CD4-positive, alpha-beta T cell treated with Interleukin-15 for 4 hours (primary cell): ENCODE data around the gene RRAGC.
"Not testable (repeated sequence)": the region's sequence is repeated elsewhere in the genome, so short reads cannot be mapped to it uniquely, and the experiment has no call there.

Source experiments
- DNase-seq: peaks from one replicate; pipeline ENCODE4 v3.0.0-alpha.2; 2020; ENCODE audit warnings: low spot score

The RRAGC gene

DNA sequence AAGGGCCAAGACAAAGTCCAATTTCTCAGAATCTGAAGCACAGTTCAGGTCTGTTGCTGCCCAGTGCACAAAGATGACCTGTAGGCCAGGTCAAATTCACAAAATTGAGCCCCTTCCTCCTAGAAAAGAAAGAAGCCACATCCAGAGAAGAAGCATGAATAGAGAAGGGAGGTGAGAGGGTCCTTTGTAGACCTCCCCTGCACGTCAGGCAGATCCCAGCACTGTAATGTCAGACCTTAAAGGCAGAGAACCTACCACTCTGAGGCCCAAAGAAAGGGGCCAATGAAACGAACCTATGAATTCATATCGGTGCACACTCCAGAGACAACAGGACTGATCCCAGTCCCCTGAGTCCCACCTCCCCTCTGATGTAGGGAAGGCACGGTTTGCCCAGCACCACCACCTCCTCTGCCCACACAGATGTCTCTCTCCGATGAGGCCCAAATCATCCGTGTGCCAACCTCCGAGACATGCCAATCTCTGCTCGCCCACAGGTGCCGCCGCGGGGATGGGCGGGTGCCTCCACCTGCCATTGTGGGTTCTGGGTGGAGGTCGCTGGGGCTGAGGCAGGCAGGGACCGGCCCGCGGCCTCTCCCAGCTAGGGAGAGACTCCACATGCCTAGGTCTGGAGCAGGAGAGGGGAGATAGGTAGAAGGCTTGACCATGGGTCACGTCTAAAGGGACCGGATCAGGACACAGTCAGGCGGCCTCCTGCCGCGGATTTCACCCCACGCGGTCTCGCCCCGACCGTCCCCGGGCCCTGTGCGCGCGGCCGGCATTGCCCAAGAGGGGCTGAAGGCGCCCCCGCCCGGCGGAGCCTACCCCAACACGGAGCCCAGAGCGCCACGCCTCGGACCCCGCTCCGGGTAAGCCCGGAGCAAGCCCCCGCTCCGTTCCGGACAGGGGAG is 42.1 kb downstream of the RRAGC start:
- DNase-seq, result no peak

DNA sequence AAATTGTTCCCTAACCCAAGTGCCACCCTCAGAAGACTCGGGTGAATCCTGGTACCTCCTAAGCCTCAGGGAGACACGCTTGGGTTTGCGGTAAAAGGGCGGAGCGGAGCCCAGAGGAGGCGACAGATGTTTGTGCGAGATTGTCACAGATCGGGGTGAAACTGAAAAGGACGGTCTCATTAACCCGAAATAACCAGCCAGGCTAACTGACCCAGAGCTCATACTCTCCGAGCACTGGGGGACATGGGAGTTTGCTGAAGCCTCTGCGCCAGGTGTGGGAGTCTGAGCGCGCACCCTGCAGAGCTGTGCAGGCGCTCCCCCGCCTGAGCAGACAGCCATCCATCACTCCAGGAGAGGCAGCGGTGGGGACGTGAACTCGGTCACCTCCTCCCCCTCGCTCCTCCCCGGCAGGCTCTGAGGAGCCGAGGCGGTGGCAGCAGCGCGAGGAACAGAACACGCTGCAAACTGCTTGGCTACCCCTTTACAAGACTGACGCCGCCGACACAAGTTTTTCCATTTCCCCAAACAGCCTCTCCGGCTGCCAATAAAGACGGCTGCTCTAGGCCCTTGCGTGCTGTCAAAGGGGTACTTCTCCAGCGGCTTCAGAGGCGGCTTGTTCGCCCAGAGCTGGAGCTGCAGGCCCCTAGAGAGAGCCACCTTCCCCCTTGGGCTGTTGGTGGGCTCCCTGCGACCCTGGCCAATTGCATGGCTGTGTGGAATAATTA is 43.5 kb downstream of the RRAGC start:
- DNase-seq, result no peak

DNA sequence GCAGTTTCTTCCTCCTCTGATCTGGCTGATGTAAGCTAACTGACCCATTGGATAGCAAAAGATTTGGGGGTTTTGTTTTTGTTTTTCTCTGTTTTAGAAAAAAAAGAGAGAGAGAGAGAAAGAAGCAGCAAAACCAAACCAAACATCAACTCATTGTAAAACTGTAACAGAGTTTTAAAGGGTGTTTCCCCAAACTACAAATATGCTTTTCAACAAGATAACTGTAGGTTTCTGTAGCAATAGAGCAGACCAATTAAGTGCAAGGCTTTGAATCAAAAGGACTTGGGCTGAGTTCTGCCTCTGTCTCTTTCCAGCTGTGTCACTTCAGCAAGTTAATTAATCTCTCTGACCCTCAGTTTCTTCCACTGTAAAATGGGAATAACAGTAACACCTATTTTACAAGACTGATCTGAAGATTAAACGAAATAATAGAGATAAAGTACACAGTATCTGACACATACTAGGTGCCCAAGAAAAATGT is 44.5 kb downstream of the RRAGC start:
- DNase-seq, result no peak

DNA sequence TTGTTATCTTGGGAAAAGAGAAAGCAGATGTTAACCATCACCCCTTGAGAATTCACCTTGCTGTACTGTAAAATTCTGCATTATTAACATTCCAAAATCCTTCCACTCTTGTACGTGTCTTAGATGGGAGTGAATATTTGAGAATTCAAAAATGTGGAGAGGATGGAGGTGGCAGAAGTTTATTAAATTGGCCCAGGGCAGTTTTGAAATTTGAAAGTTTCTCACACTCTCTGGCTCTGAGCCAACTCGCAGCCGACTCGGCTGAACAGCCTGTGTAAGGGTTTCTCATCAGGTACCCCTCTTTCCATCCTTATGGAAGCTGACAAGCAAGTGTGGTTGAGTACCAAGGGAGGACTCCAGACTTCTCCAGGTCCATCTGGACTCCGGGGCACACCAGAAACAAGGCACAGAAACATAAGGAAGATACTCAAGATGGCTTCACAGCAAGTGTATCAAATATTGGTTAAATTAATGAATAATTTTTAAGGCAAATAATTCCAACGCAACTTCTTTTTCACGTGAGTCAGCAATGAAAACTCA is 45.1 kb downstream of the RRAGC start:
- no peak for DNase-seq

DNA sequence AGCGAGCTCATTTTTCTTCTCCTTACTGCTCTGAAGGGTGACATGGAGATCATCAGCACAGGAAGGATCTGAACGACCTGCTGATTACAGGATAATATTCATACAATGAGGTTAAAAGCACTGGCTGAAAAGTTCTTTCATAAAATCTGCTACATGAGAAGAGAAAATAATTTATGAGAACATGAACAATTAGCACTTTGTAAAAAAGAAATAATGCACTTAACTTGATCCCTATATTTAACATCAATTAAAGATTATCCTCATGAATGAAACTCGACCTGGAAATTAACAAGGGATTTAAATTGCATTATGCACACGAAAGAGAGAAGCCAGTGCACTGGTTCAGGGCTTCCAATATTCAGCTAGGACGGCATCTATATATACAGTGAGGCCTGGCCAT is 46.6 kb downstream of the RRAGC start:
- DNase-seq, result no peak

DNA sequence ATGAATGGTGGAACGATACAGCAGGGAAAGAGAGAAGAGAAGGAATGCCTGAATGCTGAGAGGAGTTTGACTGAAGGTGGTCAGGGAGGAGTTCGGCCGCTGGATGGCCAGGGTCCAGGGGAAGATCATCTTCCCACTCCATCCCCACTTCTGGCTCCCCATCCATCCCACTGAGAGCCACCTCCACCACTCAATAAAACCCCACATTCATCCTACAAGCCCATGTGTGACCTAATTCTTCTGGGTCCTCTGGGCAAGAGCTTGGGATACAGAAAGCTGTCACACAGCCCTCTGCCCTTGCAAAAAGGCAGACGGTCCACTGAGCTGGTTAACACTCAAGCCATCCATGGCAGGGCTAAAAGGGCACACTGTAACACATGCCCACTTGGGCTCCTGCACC is 48.1 kb downstream of the RRAGC start:
- not testable (repeated sequence) for DNase-seq

DNA sequence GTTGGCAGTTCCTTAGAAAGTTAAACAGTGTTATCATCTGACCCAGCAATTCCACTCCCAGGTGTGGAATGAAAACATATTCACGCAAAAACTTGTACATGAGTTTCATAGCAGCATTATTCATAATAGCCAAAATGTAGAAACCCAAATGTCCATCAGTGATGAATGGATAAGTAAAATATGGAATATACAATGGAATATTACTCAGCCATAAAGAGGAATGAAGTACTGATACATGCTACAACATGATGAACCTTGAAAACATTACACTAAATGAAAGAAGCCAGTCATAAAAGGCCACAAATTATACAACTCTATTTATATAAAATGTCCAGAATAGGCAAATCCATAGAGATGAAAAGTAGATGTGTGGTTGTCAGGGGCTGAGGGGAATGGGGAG is 53.5 kb downstream of the RRAGC start:
- DNase-seq, result no peak

DNA sequence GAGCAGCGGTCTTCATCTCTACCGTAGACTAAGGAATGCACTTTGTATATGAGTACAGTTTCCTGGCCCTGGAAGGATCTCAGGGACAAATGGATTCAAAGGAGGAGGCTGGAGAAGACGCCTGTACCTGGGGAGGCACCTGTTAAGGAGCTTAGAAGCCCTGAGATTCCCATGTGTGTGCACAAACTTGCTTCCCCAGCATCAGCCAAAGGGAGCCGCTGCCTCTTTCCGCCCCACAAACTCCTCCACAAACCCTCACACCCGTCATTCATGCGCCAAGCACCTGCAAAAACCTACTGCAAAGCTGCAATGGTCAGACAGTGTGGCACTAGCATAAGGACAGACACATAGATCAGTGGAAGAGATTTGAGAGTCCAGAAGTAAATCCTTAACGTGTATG is 54.5 kb downstream of the RRAGC start:
- no peak for DNase-seq

DNA sequence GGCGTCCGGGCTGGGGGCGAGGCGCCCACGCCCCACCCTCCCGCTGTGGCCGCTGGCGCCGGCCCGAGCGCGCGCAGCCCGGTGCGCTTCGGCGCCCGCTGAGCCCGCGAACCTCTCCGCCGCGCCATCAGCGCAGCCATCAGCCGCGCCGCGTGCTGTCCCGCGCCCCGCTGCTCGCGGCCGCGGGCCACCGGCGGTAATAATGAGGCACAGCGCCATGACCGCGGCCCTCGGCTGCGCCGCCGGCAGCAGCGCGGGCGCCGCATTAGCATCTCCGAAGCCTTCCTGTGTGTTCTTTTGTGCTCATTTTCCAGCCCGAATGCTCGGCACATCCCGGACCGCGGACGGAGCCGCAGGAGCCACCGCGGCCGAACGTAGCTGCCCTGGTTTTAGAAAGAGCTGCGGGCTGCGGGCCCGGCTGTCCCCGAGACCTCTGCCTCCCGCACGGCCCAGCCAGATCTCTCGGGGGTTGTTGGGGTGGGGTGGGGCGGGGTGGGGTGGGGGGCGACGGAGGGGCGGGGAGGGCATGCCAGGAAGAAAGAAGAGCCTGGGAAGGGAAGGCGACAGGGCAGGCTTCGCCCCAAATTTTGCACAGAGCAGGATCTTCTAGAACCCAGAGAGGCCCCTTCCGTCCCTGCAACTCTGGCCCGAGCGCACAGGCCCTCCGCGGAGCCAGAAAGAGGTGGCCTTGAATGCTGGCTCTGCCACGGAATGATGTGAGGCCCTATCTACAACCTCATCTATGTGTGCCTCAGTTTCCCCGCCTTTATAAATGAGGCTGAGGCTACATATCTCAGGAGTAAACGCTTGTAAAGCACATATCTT is 55.3 kb downstream of the RRAGC start:
- no peak for DNase-seq

DNA sequence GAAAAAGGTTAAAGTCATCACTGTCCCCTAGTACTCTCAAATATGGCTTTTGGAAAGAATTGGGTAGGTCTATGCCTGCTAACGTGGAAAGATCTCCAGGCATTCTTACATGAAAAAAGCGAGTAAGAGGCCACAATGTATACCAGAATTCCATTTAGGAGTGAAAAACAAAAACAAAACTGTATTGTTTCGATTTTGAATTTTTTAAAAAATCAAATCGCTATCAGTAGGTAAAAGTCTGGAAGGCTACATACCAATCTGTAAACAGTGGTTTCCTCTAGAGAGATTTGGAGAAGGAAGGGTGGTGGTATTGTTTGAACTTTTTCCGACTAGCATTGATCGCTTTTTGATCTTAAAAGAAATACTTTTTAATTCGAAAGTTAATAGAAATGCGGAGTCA is 55.9 kb downstream of the RRAGC start:
- no peak for DNase-seq

DNA sequence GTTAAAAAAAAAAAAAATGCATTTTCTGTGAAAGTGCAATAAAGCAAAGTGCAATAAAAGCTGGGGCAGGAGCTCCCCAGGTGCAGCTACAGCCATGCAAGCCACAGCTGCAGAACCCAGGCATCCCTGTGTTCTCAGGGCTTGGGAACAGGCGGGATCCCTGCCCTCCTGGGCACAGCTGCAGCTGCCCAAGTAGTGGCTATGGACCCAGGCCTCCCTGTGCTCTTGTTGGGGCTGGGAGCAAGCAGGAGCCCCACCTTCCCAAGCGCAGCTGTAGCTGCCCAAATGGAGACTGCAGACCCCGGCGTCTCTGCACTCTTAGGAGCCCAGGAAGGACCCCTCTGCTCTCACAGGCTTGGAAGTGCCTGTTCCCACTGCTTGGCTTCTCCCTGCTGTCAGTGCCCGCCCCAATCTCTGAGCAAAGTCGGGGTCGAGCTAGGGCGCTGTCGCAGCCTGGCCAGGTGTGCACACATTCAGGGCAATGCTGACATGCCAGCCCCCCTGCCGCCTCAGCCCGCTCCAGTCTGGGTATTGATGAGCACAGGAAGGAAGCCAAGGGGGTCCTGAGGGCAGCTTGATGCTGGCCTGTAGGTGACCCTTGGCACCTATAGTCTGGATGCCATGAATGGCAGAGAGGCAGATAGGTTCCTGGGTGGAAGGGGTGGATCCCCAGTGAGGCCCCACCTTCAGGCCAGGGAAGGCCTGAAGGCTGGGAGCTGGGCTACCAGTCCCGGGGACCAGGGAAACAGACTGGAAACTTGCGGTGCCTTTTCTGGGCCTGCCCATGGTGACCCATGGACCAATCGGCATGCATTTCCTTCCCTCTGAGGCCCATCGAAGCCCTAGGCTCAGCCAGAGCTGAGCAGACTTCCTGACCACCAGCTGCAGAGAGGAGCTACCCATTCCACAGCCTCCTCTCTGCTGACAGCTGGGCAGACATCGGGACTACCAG is 58.6 kb downstream of the RRAGC start:
- DNase-seq, result no peak

DNA sequence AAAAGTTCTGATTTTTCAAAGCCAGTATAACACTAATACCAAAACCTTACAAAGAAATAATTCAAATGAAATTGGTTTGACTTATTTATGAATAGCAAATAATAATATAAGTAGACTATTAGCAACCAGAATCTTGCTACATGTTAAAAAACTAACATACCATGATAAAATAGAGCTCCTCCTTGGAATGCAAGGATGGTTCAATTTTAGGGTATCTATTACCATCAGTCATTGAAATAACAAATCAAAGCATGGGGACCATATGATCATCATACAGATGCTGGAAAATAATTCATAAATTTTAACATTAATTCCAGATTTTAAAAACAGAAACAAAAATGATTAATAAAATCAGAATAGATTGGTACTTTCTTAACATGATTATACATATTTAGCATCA is 66.3 kb downstream of the RRAGC start:
- no peak for DNase-seq

DNA sequence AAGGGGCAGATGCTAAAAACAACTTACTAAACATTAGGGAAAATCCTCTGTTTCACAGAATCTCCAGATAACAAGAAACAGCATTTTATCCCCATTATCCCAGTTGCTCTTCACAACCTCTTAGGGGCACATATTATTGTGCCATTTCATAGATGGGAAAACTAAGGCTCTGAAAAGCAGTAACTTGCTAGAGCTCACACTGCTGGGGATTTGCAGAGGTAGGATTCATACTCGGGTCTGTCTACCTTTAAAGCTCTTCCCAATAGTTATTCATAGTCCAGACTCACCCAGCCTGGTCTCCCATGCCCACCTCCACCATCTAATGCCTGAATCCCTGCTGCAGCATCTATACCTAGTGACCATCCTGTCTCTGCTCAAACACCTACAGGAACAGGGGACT is 67.7 kb downstream of the RRAGC start:
- DNase-seq, result no peak

DNA sequence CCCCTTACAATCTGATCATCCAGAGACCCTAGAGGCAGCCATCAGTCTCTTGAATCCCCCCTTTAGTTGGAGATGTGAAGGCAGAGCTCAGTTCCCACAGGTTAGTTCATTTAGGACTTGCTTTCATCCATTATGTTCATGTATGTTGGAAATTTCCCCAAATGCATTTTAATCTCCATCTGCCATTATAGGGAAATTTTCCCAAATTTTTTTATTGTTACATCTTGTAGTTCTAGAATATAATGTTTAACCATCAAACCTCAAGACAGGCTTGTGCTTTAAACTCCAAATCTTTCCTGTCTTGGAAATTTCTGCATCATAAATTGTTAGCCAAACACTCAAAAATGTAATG is 68.4 kb downstream of the RRAGC start:
- no peak for DNase-seq

DNA sequence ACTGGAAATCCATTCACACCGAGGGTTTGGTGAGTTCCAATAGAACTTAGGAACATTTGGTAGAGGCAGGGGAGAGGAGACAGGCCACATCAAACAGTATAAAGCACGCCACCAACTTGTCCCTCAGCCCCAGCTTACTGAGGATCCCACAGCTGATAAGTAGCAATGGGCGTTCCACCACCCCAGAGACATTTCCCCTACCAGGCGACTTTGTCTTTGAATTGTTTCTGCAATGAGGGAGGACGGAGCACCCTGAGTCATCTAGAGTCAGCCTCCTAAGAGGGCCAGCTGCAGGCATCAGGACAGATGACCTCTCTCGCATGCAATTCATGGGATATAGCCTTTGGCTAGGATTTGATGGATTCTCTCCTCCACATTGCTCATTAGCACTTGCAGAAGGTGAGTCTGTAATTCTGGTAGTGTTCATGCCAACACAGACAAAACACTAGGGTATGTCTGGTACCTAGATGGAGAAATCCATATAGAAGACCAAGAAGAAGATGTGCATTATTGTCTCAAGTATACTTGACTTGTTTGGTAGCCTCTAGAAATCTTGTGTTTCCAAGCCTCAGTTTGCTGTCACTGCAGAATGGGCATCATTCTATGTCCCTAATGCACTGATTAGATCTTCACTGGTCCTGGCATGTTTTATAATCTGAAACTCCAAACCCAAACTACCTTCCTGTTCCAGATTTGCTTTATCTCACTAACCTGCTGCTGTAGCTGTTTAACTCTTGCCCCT is 69.0 kb downstream of the RRAGC start:
- DNase-seq, result no peak

DNA sequence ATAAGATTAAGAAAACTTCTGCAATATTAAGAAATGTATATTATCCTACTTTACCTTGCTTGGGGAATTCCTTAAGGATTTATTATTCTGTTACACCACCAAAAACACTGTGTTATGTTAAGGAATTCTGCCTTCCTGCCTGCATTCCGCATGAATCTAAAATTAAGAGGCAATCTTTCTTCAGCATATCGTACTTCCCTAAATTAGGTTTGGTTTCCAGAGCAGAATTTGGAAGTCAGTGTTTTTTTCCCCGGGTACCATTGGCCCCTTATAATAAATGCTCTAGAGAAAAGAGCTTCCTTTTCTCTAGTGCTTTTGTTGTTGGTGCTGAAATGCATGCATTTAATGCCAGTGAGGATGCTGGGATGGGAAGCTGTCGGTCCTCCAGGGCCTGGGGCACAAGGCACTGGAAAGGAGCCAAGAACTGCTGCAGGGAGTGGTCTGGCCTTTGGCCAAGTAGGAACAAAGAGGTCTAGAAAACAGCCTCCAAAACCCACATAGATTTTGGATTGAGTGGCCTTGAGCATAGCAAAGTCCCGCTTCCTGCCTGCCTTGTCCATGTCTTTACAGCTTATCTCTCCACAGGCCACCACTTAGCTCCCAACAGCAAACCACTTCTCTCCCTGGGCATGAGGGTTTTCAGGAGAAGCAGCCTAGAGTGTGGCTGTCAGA is 69.9 kb downstream of the RRAGC start:
- DNase-seq, result no peak

DNA sequence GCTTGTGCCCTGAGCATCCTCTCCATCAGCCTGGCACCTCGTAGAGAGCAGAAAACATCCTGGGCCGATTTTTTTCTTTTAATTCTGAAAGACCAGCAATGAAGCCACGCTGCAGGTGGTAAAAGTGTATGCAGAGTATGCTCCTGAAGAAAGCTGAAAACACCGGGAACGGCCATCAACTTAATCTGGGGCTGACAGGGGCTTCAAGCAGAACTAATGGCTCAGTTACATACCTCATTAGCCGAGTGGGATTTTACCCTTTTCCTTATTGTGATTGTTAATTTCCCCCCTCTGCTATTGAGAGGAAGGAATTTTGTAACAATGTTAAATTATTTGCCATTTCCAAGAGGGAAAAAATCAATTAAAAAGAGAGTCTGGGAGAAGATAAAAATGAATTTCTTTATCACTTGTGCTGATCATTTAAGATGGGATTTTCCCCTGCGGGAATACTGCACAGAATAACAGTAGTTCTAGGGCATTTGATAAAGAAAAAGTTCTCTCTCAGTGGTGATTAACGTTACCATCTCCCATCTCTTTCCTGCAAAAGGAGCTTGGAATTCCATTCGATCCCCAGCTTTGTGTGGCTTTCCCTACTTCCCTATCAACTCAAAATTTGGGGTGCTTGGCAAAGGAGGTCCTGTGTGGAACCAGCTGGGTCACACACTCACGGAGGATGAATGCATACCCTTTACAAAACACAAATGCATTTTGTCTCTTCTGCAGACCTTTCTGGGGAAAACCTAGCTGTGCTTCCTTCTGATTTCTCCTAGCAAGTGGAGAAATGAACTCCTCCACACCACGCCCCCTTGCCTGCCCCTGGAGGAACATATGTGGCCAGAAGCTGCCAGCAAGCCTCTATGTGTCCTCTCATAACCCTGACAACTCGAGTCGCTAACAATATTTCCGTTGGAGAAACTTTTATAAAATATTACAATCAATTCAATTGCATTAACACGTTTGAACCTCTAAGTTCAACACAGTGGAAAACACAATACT is 70.9 kb downstream of the RRAGC start:
- DNase-seq, result no peak
